Hematopoietic multipotent progenitor cell treated with erythropoietin and hydrocortisone succinate and interleukin-3 and kit ligand, for 15 days (in vitro differentiated cells): ENCODE data around the gene P3H2.
"Not testable (repeated sequence)": the region's sequence is repeated elsewhere in the genome, so short reads cannot be mapped to it uniquely, and the experiment has no call there.

Experiments
- DNase-seq: peaks from one replicate; pipeline ENCODE4 v3.0.0-alpha.2; 2015; ENCODE audit warnings: low spot score

P3H2 gene

GRCh38 chr3:190120269-190121060 is at the start of gene P3H2:
Gene P3H2, minus strand, starts transcription at chr3:190120897. Its CDS starts 166 bp downstream, at chr3:190120731.
- no peak for DNase-seq

GRCh38 chr3:190169877-190170276 is 49.2 kb upstream of the P3H2 start:
- DNase-seq, result no peak

- DNase-seq, result no peak
These were observed 48.5 kb upstream of the P3H2 start for GRCh38 chr3:190169243-190169642.

- DNase-seq, result no peak
These were observed 47.4 kb upstream of the P3H2 start for GRCh38 chr3:190167936-190168680.

- DNase-seq, result no peak
These were observed 46.3 kb upstream of the P3H2 start for GRCh38 chr3:190166948-190167347.

GRCh38 chr3:190165253-190165652 is 44.6 kb upstream of the P3H2 start:
- DNase-seq, result no peak

GRCh38 chr3:190162013-190162412 is 41.3 kb upstream of the P3H2 start:
- DNase-seq, result not testable (repeated sequence)

- no peak for DNase-seq
These were observed 39.3 kb upstream of the P3H2 start for GRCh38 chr3:190159902-190160435.

GRCh38 chr3:190158261-190158660 is 37.6 kb upstream of the P3H2 start:
- DNase-seq, result no peak

- no peak for DNase-seq
These were observed 35.1 kb upstream of the P3H2 start for GRCh38 chr3:190155752-190156151.

- DNase-seq, result no peak
These were observed 30.0 kb upstream of the P3H2 start for GRCh38 chr3:190150681-190151080.

GRCh38 chr3:190149830-190150619 is 29.3 kb upstream of the P3H2 start:
- not testable (repeated sequence) for DNase-seq

GRCh38 chr3:190144793-190145192 is 24.1 kb upstream of the P3H2 start:
- not testable (repeated sequence) for DNase-seq

- DNase-seq, result no peak
These were observed 21.3 kb upstream of the P3H2 start for GRCh38 chr3:190142041-190142440.

GRCh38 chr3:190139365-190139764 is 18.7 kb upstream of the P3H2 start:
- no peak for DNase-seq

- no peak for DNase-seq
These were observed 11.7 kb upstream of the P3H2 start for GRCh38 chr3:190132371-190132770.

- no peak for DNase-seq
These were observed 10.6 kb upstream of the P3H2 start for GRCh38 chr3:190131329-190131728.

- no peak for DNase-seq
These were observed 10.0 kb upstream of the P3H2 start for GRCh38 chr3:190130696-190131095.

GRCh38 chr3:190130037-190130436 is 9.3 kb upstream of the P3H2 start:
- no peak for DNase-seq

- DNase-seq, result no peak
These were observed 7.1 kb upstream of the P3H2 start for GRCh38 chr3:190127797-190128196.

GRCh38 chr3:190127195-190127594 is 6.5 kb upstream of the P3H2 start:
- DNase-seq, result no peak

- no peak for DNase-seq
These were observed 4.9 kb upstream of the P3H2 start for GRCh38 chr3:190125436-190126068.
